Osteoblast (primary cell): ENCODE data around the gene COL18A1. TPM values are rescaled to one million over a fixed set of nuclear protein-coding genes. Genes with fewer than 3 reads are reported as not detected.

Experiments used
- DNase-seq: peaks from one replicate; pipeline ENCODE4 v3.0.0; 2011; ENCODE audit warnings: low spot score, mixed read lengths; ENCODE audit not compliant: insufficient read length; ENCODE audit errors: missing footprints
- H2AFZ ChIP-seq: 2 replicates; pipeline ENCODE4 v1.6.0; 2011; ENCODE audit warnings: mild to moderate bottlenecking, low read length
- H3K27ac ChIP-seq: 2 replicates; pipeline ENCODE4 v1.5.1; 2011; ENCODE audit warnings: mild to moderate bottlenecking, low read depth, low read length, moderate library complexity
- H3K27me3 ChIP-seq: 2 replicates; pipeline ENCODE4 v1.6.0; 2012; ENCODE audit warnings: mild to moderate bottlenecking, control low read depth, inconsistent platforms, low read length, moderate library complexity; ENCODE audit not compliant: insufficient read depth
- H3K36me3 ChIP-seq: 2 replicates; pipeline ENCODE4 v1.5.1; 2011; ENCODE audit warnings: mild to moderate bottlenecking, low read length, control low read depth, moderate library complexity; ENCODE audit not compliant: insufficient read depth
- H3K4me1 ChIP-seq: 2 replicates; pipeline ENCODE4 v1.5.1; 2011; ENCODE audit warnings: mild to moderate bottlenecking, low read length, control low read depth, moderate library complexity; ENCODE audit not compliant: insufficient read depth
- H3K4me2 ChIP-seq: 2 replicates; pipeline ENCODE4 v1.6.0; 2011; ENCODE audit warnings: mild to moderate bottlenecking, low read length; ENCODE audit not compliant: insufficient read depth
- H3K4me3 ChIP-seq: fragments of 200-600 bp; sonication (generic); 3 replicates; pipeline ENCODE4 v1.5.1; 2012; ENCODE audit warnings: mild to moderate bottlenecking, low read length, inconsistent platforms; ENCODE audit not compliant: insufficient read depth
- H3K79me2 ChIP-seq: 2 replicates; pipeline ENCODE4 v1.6.0; 2012; ENCODE audit warnings: mild to moderate bottlenecking, low read length, control low read depth, inconsistent platforms; ENCODE audit not compliant: insufficient read depth
- H3K9me3 ChIP-seq: 2 replicates; pipeline ENCODE4 v1.5.1; 2011; ENCODE audit warnings: low read depth, low read length, control low read depth
- H4K20me1 ChIP-seq: 2 replicates; pipeline ENCODE4 v1.6.0; 2012; ENCODE audit warnings: mild to moderate bottlenecking, low read length, control low read depth; ENCODE audit not compliant: insufficient read depth
- CTCF ChIP-seq: IDR thresholded peaks from 2 replicates; pipeline ENCODE4 v1.5.1; 2011; ENCODE audit warnings: mild to moderate bottlenecking, low read depth, low read length, moderate library complexity; ENCODE audit errors: extremely low read depth
- total RNA-seq: library from RNA; depleted of rRNA; stranded (reverse); fragments of >200 nt; gene quantifications from 2 replicates; pipeline ENCODE4 v1.2.3, GENCODE V29; 2012

The COL18A1 gene
- total RNA-seq, 1 donor: 8.3 TPM

- no peaks in the 10 kb centered on the region for H3K36me3 ChIP-seq
- no peaks in the 10 kb centered on the region for H4K20me1 ChIP-seq
- no peaks in the 10 kb centered on the region for H3K27me3 ChIP-seq
- H3K4me1 ChIP-seq: no peaks in the 10 kb centered on the region
- no peak overlapping the region for H2AFZ ChIP-seq
- H3K4me3 ChIP-seq: no peak overlapping the region
- no peaks in the 10 kb centered on the region for H3K9me3 ChIP-seq
- no peak overlapping the region for H3K27ac ChIP-seq
- no peak for TF ChIP-seq CTCF
- no peaks in the 10 kb centered on the region for H3K79me2 ChIP-seq
- DNase-seq: no peak
- no peak overlapping the region for H3K4me2 ChIP-seq
Measured at GRCh38 chr21:45513741-45514310, 108.9 kb downstream of the COL18A1 start.

GRCh38 chr21:45514311-45515021 lies 109.5 kb downstream of the COL18A1 start:
- no peak for DNase-seq
- no peak for TF ChIP-seq CTCF
- H3K27me3 ChIP-seq: no peaks in the 10 kb centered on the region
- no peak overlapping the region for H3K27ac ChIP-seq
- H4K20me1 ChIP-seq: no peaks in the 10 kb centered on the region
- no peak overlapping the region for H2AFZ ChIP-seq
- H3K9me3 ChIP-seq: peaks cover under 1% of the 10 kb centered on the region
- H3K4me3 ChIP-seq: no peak overlapping the region
- H3K4me1 ChIP-seq: no peaks in the 10 kb centered on the region
- no peaks in the 10 kb centered on the region for H3K79me2 ChIP-seq
- no peaks in the 10 kb centered on the region for H3K36me3 ChIP-seq
- no peak overlapping the region for H3K4me2 ChIP-seq

- Histone ChIP-seq H3K27ac (no peak overlapping the region), H3K79me2 (no peaks in the 10 kb centered on the region), H3K9me3 (peaks cover 3% of the 10 kb centered on the region), H3K4me1 (no peaks in the 10 kb centered on the region), H3K4me3 (no peak overlapping the region), H2AFZ (no peak overlapping the region), H3K36me3 (no peaks in the 10 kb centered on the region), H3K27me3 (no peaks in the 10 kb centered on the region), H4K20me1 (no peaks in the 10 kb centered on the region), H3K4me2 (no peak overlapping the region)
- no peak for DNase-seq
- TF ChIP-seq CTCF: no peak
Measured at GRCh38 chr21:45515241-45516061, 110.5 kb downstream of the COL18A1 start.
